HG02678 (cell line): Measurements from ENCODE around the gene KCNJ9.

ENCODE experiments used
- ATAC-seq: cut with Tn5 transposase; IDR thresholded peaks from one replicate; pipeline ENCODE4 v1.9.1; 2021; ENCODE audit warnings: mild to moderate bottlenecking, moderate library complexity; ENCODE audit not compliant: unreplicated experiment

Gene KCNJ9

GRCh38 chr1:160087118-160087662 lies 5.9 kb downstream of the KCNJ9 start:
- ATAC-seq: no peak

GRCh38 chr1:160089883-160090282 lies 8.5 kb downstream of the KCNJ9 start:
- ATAC-seq: no peak

- no peak for ATAC-seq
Observed at GRCh38 chr1:160090760-160091159, 9.4 kb downstream of the KCNJ9 start.

GRCh38 chr1:160091666-160092223 lies 10.4 kb downstream of the KCNJ9 start:
- no peak for ATAC-seq

GRCh38 chr1:160092366-160093068 lies 11.2 kb downstream of the KCNJ9 start:
- no peak for ATAC-seq

GRCh38 chr1:160093069-160093395 lies 11.7 kb downstream of the KCNJ9 start:
- ATAC-seq: no peak

- no peak for ATAC-seq
Observed at GRCh38 chr1:160093624-160094290, 12.4 kb downstream of the KCNJ9 start.

GRCh38 chr1:160094291-160094625 lies 12.9 kb downstream of the KCNJ9 start:
- ATAC-seq: no peak

GRCh38 chr1:160094806-160095205 lies 13.5 kb downstream of the KCNJ9 start:
- ATAC-seq: no peak

- no peak for ATAC-seq
Observed at GRCh38 chr1:160095382-160096105, 14.2 kb downstream of the KCNJ9 start.

- no peak for ATAC-seq
Observed at GRCh38 chr1:160096274-160097116, 15.2 kb downstream of the KCNJ9 start.

GRCh38 chr1:160097151-160097910 lies 16.0 kb downstream of the KCNJ9 start:
- no peak for ATAC-seq

- ATAC-seq: peak; percentile 54
Observed at GRCh38 chr1:160097911-160098851, 16.8 kb downstream of the KCNJ9 start, which contains the start of gene IGSF8. TSS of gene IGSF8 (minus strand) at chr1:160098619. CDS start at chr1:160098472, 147 bp downstream.

GRCh38 chr1:160098852-160099561 lies 17.7 kb downstream of the KCNJ9 start:
- ATAC-seq: peak; percentile 87

GRCh38 chr1:160099716-160100375 lies 18.5 kb downstream of the KCNJ9 start:
- ATAC-seq: no peak

- peak; percentile 27 for ATAC-seq
Observed at GRCh38 chr1:160101037-160101716, 19.8 kb downstream of the KCNJ9 start.
